SU-DHL-6 (cell line): ENCODE measurements around the gene SEMA3C.

Experiments used
- H2AFZ ChIP-seq: fragments of 200-600 bp; sonication (generic); 2 replicates; pipeline ENCODE4 v1.6.1; 2014; ENCODE audit warnings: low read depth, mild to moderate bottlenecking, moderate library complexity, mixed read lengths, antibody characterized with exemption, low read length; ENCODE audit not compliant: severe bottlenecking
- H3F3A ChIP-seq: fragments of 200-600 bp; shearing (Covaris generic); 2 replicates; pipeline ENCODE4 v1.6.0; 2016; ENCODE audit warnings: antibody characterized with exemption, mild to moderate bottlenecking; ENCODE audit not compliant: insufficient read depth
- H3K27ac ChIP-seq: fragments of 200-600 bp; sonication (generic); 2 replicates; pipeline ENCODE4 v1.5.1; 2016; ENCODE audit warnings: low read depth, mild to moderate bottlenecking, low read length, moderate library complexity, mixed read lengths
- H3K27me3 ChIP-seq: fragments of 200-600 bp; sonication (generic), shearing (Covaris generic); 2 replicates; pipeline ENCODE4 v1.6.0; 2014; ENCODE audit warnings: mild to moderate bottlenecking, low read length
- H3K36me3 ChIP-seq: fragments of 200-600 bp; sonication (generic); 2 replicates; pipeline ENCODE4 v1.6.1; 2014; ENCODE audit warnings: mild to moderate bottlenecking, low read length, mixed read lengths
- H3K4me2 ChIP-seq: fragments of 300-600, 200-600 bp; shearing (Covaris generic), sonication (generic); 2 replicates; pipeline ENCODE4 v1.6.0; 2014; ENCODE audit warnings: low read length, low read depth, mild to moderate bottlenecking; ENCODE audit not compliant: poor library complexity, severe bottlenecking
- H3K4me3 ChIP-seq: fragments of 200-600 bp; sonication (generic); 2 replicates; pipeline ENCODE4 v1.5.1; 2014; ENCODE audit warnings: antibody characterized with exemption, low read length, mild to moderate bottlenecking, mixed read lengths; ENCODE audit not compliant: insufficient read depth, poor library complexity, severe bottlenecking
- H3K79me2 ChIP-seq: fragments of 200-600 bp; sonication (generic); 2 replicates; pipeline ENCODE4 v1.6.1; 2014; ENCODE audit warnings: mild to moderate bottlenecking, low read length, moderate library complexity; ENCODE audit not compliant: insufficient read depth
- H3K9ac ChIP-seq: fragments of 200-600 bp; sonication (generic); 2 replicates; pipeline ENCODE4 v1.7.0; 2014; ENCODE audit warnings: mild to moderate bottlenecking, low read length
- H3K9me2 ChIP-seq: fragments of 200-600 bp; sonication (generic); replicated peaks from 2 replicates; pipeline ENCODE4 v1.6.1; 2014; ENCODE audit warnings: low read length; ENCODE audit not compliant: insufficient read depth
- H3K9me3 ChIP-seq: fragments of 200-600 bp; sonication (generic); 2 replicates; pipeline ENCODE4 v1.6.1; 2014; ENCODE audit warnings: low read length, mixed read lengths; ENCODE audit not compliant: insufficient read depth
- H4K20me1 ChIP-seq: fragments of 200-600 bp; sonication (generic); 2 replicates; pipeline ENCODE4 v1.6.1; 2014; ENCODE audit warnings: low read depth, mild to moderate bottlenecking, antibody characterized with exemption, low read length, moderate library complexity, mixed read lengths
- CTCF ChIP-seq: fragments of 200-600 bp; sonication (generic); IDR thresholded peaks from one replicate; pipeline ENCODE4 v1.5.1; 2017; ENCODE audit warnings: antibody characterized with exemption, mild to moderate bottlenecking, low read length, moderate library complexity; ENCODE audit not compliant: insufficient read depth, poor library complexity, severe bottlenecking
- EZH2phosphoT487 ChIP-seq: fragments of 200-600 bp; sonication (generic), shearing (Covaris generic); conservative IDR thresholded peaks from 2 replicates; pipeline ENCODE4 v1.6.1; 2018; ENCODE audit warnings: mild to moderate bottlenecking, antibody characterized with exemption, low read length, moderate library complexity, mixed read lengths

SEMA3C gene

GRCh38 chr7:80875537-80876120 is 43.2 kb downstream of the SEMA3C start:
- no peaks in the 10 kb centered on the region for H3K9me2 ChIP-seq
- H3K27ac ChIP-seq: no peak overlapping the region
- no peak for TF ChIP-seq CTCF
- TF ChIP-seq EZH2phosphoT487: no peak
- no peaks in the 10 kb centered on the region for H3K9me3 ChIP-seq
- no peaks in the 10 kb centered on the region for H3K27me3 ChIP-seq
- no peak overlapping the region for H3K4me2 ChIP-seq
- H3K36me3 ChIP-seq: no peaks in the 10 kb centered on the region
- H3K9ac ChIP-seq: no peak overlapping the region
- H3F3A ChIP-seq: no peaks in the 10 kb centered on the region
- no peaks in the 10 kb centered on the region for H3K79me2 ChIP-seq
- H2AFZ ChIP-seq: no peak overlapping the region
- no peaks in the 10 kb centered on the region for H4K20me1 ChIP-seq
- H3K4me3 ChIP-seq: no peak overlapping the region

- no peaks in the 10 kb centered on the region for H3K27me3 ChIP-seq
- H3K9me2 ChIP-seq: no peaks in the 10 kb centered on the region
- H2AFZ ChIP-seq: no peak overlapping the region
- H3K9ac ChIP-seq: no peak overlapping the region
- H3K4me3 ChIP-seq: no peak overlapping the region
- no peaks in the 10 kb centered on the region for H3K9me3 ChIP-seq
- no peaks in the 10 kb centered on the region for H4K20me1 ChIP-seq
- no peak overlapping the region for H3K27ac ChIP-seq
- no peak overlapping the region for H3K4me2 ChIP-seq
- H3K79me2 ChIP-seq: no peaks in the 10 kb centered on the region
- H3K36me3 ChIP-seq: no peaks in the 10 kb centered on the region
- no peak for TF ChIP-seq EZH2phosphoT487
- TF ChIP-seq CTCF: no peak
- H3F3A ChIP-seq: no peaks in the 10 kb centered on the region
Measured at GRCh38 chr7:80873140-80873539, 45.7 kb downstream of the SEMA3C start.

- no peaks in the 10 kb centered on the region for H4K20me1 ChIP-seq
- H3K79me2 ChIP-seq: no peaks in the 10 kb centered on the region
- no peak overlapping the region for H3K4me3 ChIP-seq
- H3K9ac ChIP-seq: no peak overlapping the region
- no peak for TF ChIP-seq EZH2phosphoT487
- TF ChIP-seq CTCF: no peak
- no peak overlapping the region for H2AFZ ChIP-seq
- no peak overlapping the region for H3K4me2 ChIP-seq
- no peaks in the 10 kb centered on the region for H3K36me3 ChIP-seq
- H3F3A ChIP-seq: no peaks in the 10 kb centered on the region
- H3K9me3 ChIP-seq: no peaks in the 10 kb centered on the region
- H3K27me3 ChIP-seq: no peaks in the 10 kb centered on the region
- H3K9me2 ChIP-seq: no peaks in the 10 kb centered on the region
- no peak overlapping the region for H3K27ac ChIP-seq
Measured at GRCh38 chr7:80871228-80871627, 47.6 kb downstream of the SEMA3C start.

- H3K4me3 ChIP-seq: no peak overlapping the region
- no peaks in the 10 kb centered on the region for H4K20me1 ChIP-seq
- no peaks in the 10 kb centered on the region for H3K27me3 ChIP-seq
- no peaks in the 10 kb centered on the region for H3F3A ChIP-seq
- no peak overlapping the region for H3K9ac ChIP-seq
- no peak overlapping the region for H3K4me2 ChIP-seq
- no peaks in the 10 kb centered on the region for H3K79me2 ChIP-seq
- H3K27ac ChIP-seq: no peak overlapping the region
- no peak for TF ChIP-seq CTCF
- TF ChIP-seq EZH2phosphoT487: no peak
- no peaks in the 10 kb centered on the region for H3K36me3 ChIP-seq
- no peaks in the 10 kb centered on the region for H3K9me3 ChIP-seq
- no peak overlapping the region for H2AFZ ChIP-seq
- no peaks in the 10 kb centered on the region for H3K9me2 ChIP-seq
Measured at GRCh38 chr7:80870813-80871212, 48.0 kb downstream of the SEMA3C start.
